Measurements from ENCODE around the gene BCAS2.
A peak's percentile ranks its signal among the peaks of the same experiment; 100 is the strongest.
"Not testable (repeated sequence)": the region's sequence is repeated elsewhere in the genome, so short reads cannot be mapped to it uniquely, and the experiment has no call there.

Gene BCAS2

GRCh38 chr1:114581335-114582287, at the start of gene BCAS2:
Gene BCAS2 (minus strand): TSS chr1:114581615. CDS start chr1:114581591, 24 bp downstream.
- DNase-seq = peak; percentile 97

GRCh38 chr1:114627107-114627506, 45.7 kb upstream of the BCAS2 start:
- no peak for DNase-seq

GRCh38 chr1:114623364-114623763, 41.9 kb upstream of the BCAS2 start:
- DNase-seq = no peak

GRCh38 chr1:114620419-114620818, 39.0 kb upstream of the BCAS2 start:
- no peak for DNase-seq

- DNase-seq = no peak
These were observed 37.2 kb upstream of the BCAS2 start for GRCh38 chr1:114618606-114619005.

- no peak for DNase-seq
These were observed 29.3 kb upstream of the BCAS2 start for GRCh38 chr1:114610546-114611245.

GRCh38 chr1:114609826-114610225, 28.4 kb upstream of the BCAS2 start:
- no peak for DNase-seq

GRCh38 chr1:114609026-114609425, 27.6 kb upstream of the BCAS2 start:
- no peak for DNase-seq

GRCh38 chr1:114607223-114607622, 25.8 kb upstream of the BCAS2 start:
- no peak for DNase-seq

GRCh38 chr1:114597949-114598348, 16.5 kb upstream of the BCAS2 start:
- no peak for DNase-seq

GRCh38 chr1:114595602-114596001, 14.2 kb upstream of the BCAS2 start:
- no peak for DNase-seq

- DNase-seq = no peak
These were observed 12.6 kb upstream of the BCAS2 start for GRCh38 chr1:114594046-114594445.

GRCh38 chr1:114589122-114589521, 7.7 kb upstream of the BCAS2 start:
- DNase-seq = no peak

GRCh38 chr1:114588196-114588689, 6.8 kb upstream of the BCAS2 start:
- no peak for DNase-seq

- DNase-seq = no peak
These were observed 6.0 kb upstream of the BCAS2 start for GRCh38 chr1:114587203-114587991.

GRCh38 chr1:114586513-114587047, 5.2 kb upstream of the BCAS2 start:
- DNase-seq = no peak

- no peak for DNase-seq
These were observed 3.8 kb upstream of the BCAS2 start for GRCh38 chr1:114585231-114585630.

- no peak for DNase-seq
These were observed 7.0 kb downstream of the BCAS2 start for GRCh38 chr1:114574365-114574764.

- no peak for DNase-seq
These were observed 17.3 kb downstream of the BCAS2 start for GRCh38 chr1:114564141-114564540.

- not testable (repeated sequence) for DNase-seq
These were observed 18.4 kb downstream of the BCAS2 start for GRCh38 chr1:114562978-114563510.

- no peak for DNase-seq
These were observed 20.1 kb downstream of the BCAS2 start for GRCh38 chr1:114561333-114561732.

- DNase-seq = no peak
These were observed 22.1 kb downstream of the BCAS2 start for GRCh38 chr1:114559356-114559755.

Measured in NCI-H1436 (cell line).